ENCODE data around the gene CEMP1. TPM values are rescaled to one million over a fixed set of nuclear protein-coding genes. Genes with fewer than 3 reads are reported as not detected.

The CEMP1 gene
- polyA plus RNA-seq, 1 of the 3 experiments (the other 2 are of a cell fraction), result not detected

GRCh38 chr16:2532494-2533141, 1.4 kb upstream of the CEMP1 start:
- Histone ChIP-seq H4K20me1 (ENCODE audit: insufficient read depth) (no peaks in the 10 kb centered on the region), H3K4me3 (ENCODE audit: low read depth in 2 of 2, low read length in 1 of 2) (peak overlapping the region; percentile 58 to 67), H3K9me2 (no peaks in the 10 kb centered on the region), H3K36me3 (replicated peaks in 1 of 2; ENCODE audit: control insufficient read depth in 1 of 2, insufficient read depth in 2 of 2, low read length in 1 of 2) (peaks cover 0 to 14% of the 10 kb centered on the region in 2 experiments), H3F3A (replicated peaks; ENCODE audit: insufficient read depth) (peaks cover 19% of the 10 kb centered on the region), H3K4me1 (ENCODE audit: control insufficient read depth in 1 of 2, insufficient read depth in 2 of 2, low read depth in 1 of 2, low read length in 1 of 2) (peaks cover 0 to 8% of the 10 kb centered on the region in 2 experiments; a peak in 2 of 4 replicates), H3K27me3 (ENCODE audit: insufficient read depth) (no peaks in the 10 kb centered on the region), H3K4me2 (peak overlapping the region; percentile 95), H3K27ac (ENCODE audit: low read depth in 2 of 2, low read length in 1 of 2) (peak overlapping the region; percentile 41 to 84), H3K79me2 (ENCODE audit: insufficient read depth) (no peaks in the 10 kb centered on the region), H2AFZ (ENCODE audit: low read depth) (peak overlapping the region; percentile 64; the same call in 1 of the 2 replicates), H3K9ac (peak overlapping the region; percentile 63), H3K9me3 (no peaks in the 10 kb centered on the region)
- POLR2A ChIA-PET, result interaction anchor here (0.7 to 2.2 kb wide), 3 partner anchors 12 to 318 kb away, joined by 3 to 15 read pairs (median 7); partner anchors contain the start of genes AMDHD2 and ATP6V0C
- CTCF ChIA-PET, result interaction anchor here (0.8 kb wide), 1 partner anchor 31 kb away, joined by 3 read pairs; no protein-coding TSS in a partner anchor
- peak; percentile 71 for DNase-seq
- 0 out of 2 replicates have a peak, but pooled peaks have one; percentile 16 for TF ChIP-seq ELF1 (IDR thresholded peaks at IDR 0.05)
- no peak for TF ChIP-seq TAF1 (IDR thresholded peaks at IDR 0.05; ENCODE audit: borderline replicate concordance, low read depth, low read length)
- TF ChIP-seq MAX (IDR thresholded peaks at IDR 0.05; ENCODE audit: low read depth), result no peak
- TF ChIP-seq MXI1 (IDR thresholded peaks at IDR 0.05; ENCODE audit: low read depth, low read length), result 0 out of 2 replicates have a peak, but pooled peaks have one; percentile 52
- no peak for TF ChIP-seq ZBTB33 (IDR thresholded peaks at IDR 0.05; ENCODE audit: borderline replicate concordance, low read depth)
- WGBS (ENCODE audit: low lambda C conversion rate), result 5% methylated on average over 36 of the region's 37 CpGs

- Histone ChIP-seq H3K4me1 (ENCODE audit: control insufficient read depth in 1 of 2, insufficient read depth in 2 of 2, low read depth in 1 of 2, low read length in 1 of 2) (peaks cover 0 to 8% of the 10 kb centered on the region in 2 experiments; a peak in 2 of 4 replicates), H3K9me2 (no peaks in the 10 kb centered on the region), H3K9ac (peak overlapping the region; percentile 63), H4K20me1 (ENCODE audit: insufficient read depth) (no peaks in the 10 kb centered on the region), H3K36me3 (replicated peaks in 1 of 2; ENCODE audit: control insufficient read depth in 1 of 2, insufficient read depth in 2 of 2, low read length in 1 of 2) (peaks cover 0 to 15% of the 10 kb centered on the region in 2 experiments), H3F3A (replicated peaks; ENCODE audit: insufficient read depth) (peaks cover 19% of the 10 kb centered on the region), H3K27ac (ENCODE audit: low read depth in 2 of 2, low read length in 1 of 2) (peak overlapping the region; percentile 67 to 84), H3K27me3 (ENCODE audit: insufficient read depth) (no peaks in the 10 kb centered on the region), H3K4me2 (peak overlapping the region; percentile 95), H3K9me3 (no peaks in the 10 kb centered on the region), H3K4me3 (ENCODE audit: low read depth in 2 of 2, low read length in 1 of 2) (peak overlapping the region; percentile 58 to 67), H2AFZ (ENCODE audit: low read depth) (peak overlapping the region; percentile 79; the same call in 1 of the 2 replicates), H3K79me2 (ENCODE audit: insufficient read depth) (no peaks in the 10 kb centered on the region)
- WGBS (ENCODE audit: low lambda C conversion rate), result 2% methylated on average over 30 of the region's 84 CpGs
- peak; percentile 99 for DNase-seq
- ChIA-PET CTCF (interaction anchor here (0.8 kb wide), 2 partner anchors 30 to 101 kb away, joined by 3 read pairs; no protein-coding TSS in a partner anchor), POLR2A (interaction anchor here (0.6 to 2.2 kb wide), 4 partner anchors 12 to 317 kb away, joined by 3 to 15 read pairs (median 6); partner anchors contain the start of genes AMDHD2 and ATP6V0C)
- TF ChIP-seq NFIC (IDR thresholded peaks at IDR 0.05; ENCODE audit: borderline replicate concordance) (no peak), CHD2 (IDR thresholded peaks at IDR 0.05; ENCODE audit: low read length, partially characterized antibody) (peak; percentile 56), EZH2phosphoT487 (IDR thresholded peaks at IDR 0.05; ENCODE audit: borderline replicate concordance, low read depth) (no peak), FOXJ3 (CRISPR knock-in tag; IDR thresholded peaks at IDR 0.05) (no peak), TAF1 (IDR thresholded peaks at IDR 0.05; ENCODE audit: borderline replicate concordance, low read depth, low read length) (peak; percentile 61; the same call in 1 of the 2 replicates), REST (IDR thresholded peaks at IDR 0.05; ENCODE audit: low read depth, low read length) (no peak), USF2 (IDR thresholded peaks at IDR 0.05; ENCODE audit: borderline replicate concordance, low read depth, low read length) (peak; percentile 33; the same call in 1 of the 2 replicates), MXI1 (IDR thresholded peaks at IDR 0.05; ENCODE audit: low read depth, low read length) (peak; percentile 93), TEAD4 (IDR thresholded peaks at IDR 0.05; ENCODE audit: borderline replicate concordance, insufficient read depth) (no peak), ELF1 (IDR thresholded peaks at IDR 0.05) (0 out of 2 replicates have a peak, but pooled peaks have one; percentile 9), POLR2AphosphoS5 (IDR thresholded peaks at IDR 0.05; ENCODE audit: low read depth, low read length) (peak; percentile 83), MAX (IDR thresholded peaks at IDR 0.05; ENCODE audit: low read depth) (peak; percentile 83), RAD21 (IDR thresholded peaks at IDR 0.05; ENCODE audit: low read length) (no peak)
Measured at GRCh38 chr16:2531696-2532493, 687 bp upstream of the CEMP1 start.

All from SK-N-SH (cell line).